IPS-NIHi7 (cell line): ENCODE results near the gene ACTG2.

Experiments
- DNase-seq: peaks from one replicate; pipeline ENCODE4 v3.0.0; 2012; ENCODE audit warnings: mixed read lengths; ENCODE audit errors: extremely low spot score

Gene ACTG2

GRCh38 chr2:73968357-73968937 lies 75.6 kb downstream of the ACTG2 start:
- DNase-seq: no peak

GRCh38 chr2:73969356-73969755 lies 76.5 kb downstream of the ACTG2 start:
- DNase-seq: no peak
